Pancreas (tissue), 10 donors: ENCODE measurements around the gene ZFAND5. TPM values are rescaled to one million over a fixed set of nuclear protein-coding genes. Genes with fewer than 3 reads are reported as not detected.

Source experiments
- ATAC-seq, 4 donors: fragments of 200-7000 bp; cut with Tn5 transposase; one replicate each; pipeline versions ENCODE4 v1.8.0 to v1.9.1; 2020; ENCODE audit warnings: mild to moderate bottlenecking in 4 of 4, moderate library complexity in 4 of 4
- DNase-seq, 6 donors: peaks; one replicate each; pipeline ENCODE4 v3.0.0-alpha.2; 2020
- FAIRE-seq: peaks from 2 replicates; lab custom pipeline; 2012; peaks lifted over from hg19 to GRCh38; lab: Jason Lieb, UNC
- H3K27ac ChIP-seq, 4 donors: fragments of 200-600 bp; sonication (generic); 1 replicate in 3 of 4; 2 replicates in 1 of 4; pipeline versions ENCODE4 v1.5.0 to v1.8.0; 2020
- H3K27me3 ChIP-seq, 4 donors: fragments of 200-600 bp; one replicate each; pipeline ENCODE4 v1.8.0; 2021
- H3K36me3 ChIP-seq, 3 donors: fragments of 200-600 bp; sonication (generic) in 1 of 3; one replicate each; pipeline versions ENCODE4 v1.5.0 to v1.8.0; 2020 to 2021
- H3K4me1 ChIP-seq, 3 donors: fragments of 200-600 bp; one replicate each; pipeline ENCODE4 v1.8.0; 2021
- H3K4me3 ChIP-seq, 4 donors: fragments of 200-600 bp; sonication (generic) in 2 of 4; one replicate each; pipeline versions ENCODE4 v1.5.0 to v1.8.0; 2020 to 2021
- H3K9me3 ChIP-seq, 4 donors: fragments of 200-600 bp; one replicate each; pipeline ENCODE4 v1.8.0; 2021
- CTCF ChIP-seq, 4 donors: fragments of 200-600 bp; sonication (generic) in 3 of 4; IDR thresholded peaks; one replicate each; pipeline versions ENCODE4 v1.5.0 to v1.8.0; 2021; ENCODE audit warnings: antibody characterized with exemption in 4 of 4
- WGBS, 2 donors: extraction: QIAGEN DNeasy Blood & Tissue Kit; methylation state at CpG; one replicate each; pipeline ENCODE4 v1.1.7; 2013; 5-methylcytosine and 5-hydroxymethylcytosine counted together
- intact Hi-C, 3 donors: fragments of 100-400 bp; cut with DNase I; formaldehyde crosslinking; loops; one replicate each; pipeline versions ENCODE4 v1.11.1 to v1.14.2; 2022
- polyA plus RNA-seq, 2 donors: library from polyadenylated mRNA; stranded (reverse); fragments of 200-250 nt; gene quantifications; one replicate each; pipeline ENCODE4 v1.2.3, GENCODE V29; 2013
- total RNA-seq, 6 donors: library from RNA; stranded (reverse); fragmentation: NEBNext Ultra II Directional in 4 of 6; extraction: Animal tissue kit (Norgen Biotek cat#: 25700) in 4 of 6; gene quantifications; one replicate each; pipeline versions ENCODE4 v1.2.1 to v1.2.4, GENCODE V29; 2021 to 2023
- donor health status: healthy with polysubstance abuse.
- donor health status: DM: no; HTN: no; CAD: no; lungs with moderate emphysema.
- donor health status: DM: no; HTN: no; CAD: no.
- donor health status: control.
- donor health status: control.
- donor health status: Bipolar disorder and iron deficiency.
- donor health status: DM: yes; HTN: yes; CAD: no.
- donor health status: DM: no; HTN: no; CAD: no.
- donor health status: DM: no; HTN: no; CAD: no.
- donor health status: DM: yes; HTN: yes; CAD: no.

The ZFAND5 gene
- total and polyA plus RNA-seq, 8 donors: 47.8 to 98.6 (median 70.8) TPM

GRCh38 chr9:72334658-72335337 is 30.2 kb downstream of the ZFAND5 start:
- Histone ChIP-seq H3K9me3 (no peaks in the 10 kb centered on the region), H3K27ac (no peak overlapping the region), H3K27me3 (no peaks in the 10 kb centered on the region), H3K36me3 (no peaks in the 10 kb centered on the region), H3K4me3 (no peak overlapping the region), H3K4me1 (no peaks in the 10 kb centered on the region)
- no peak for TF ChIP-seq CTCF (IDR thresholded peaks at IDR 0.05)
- FAIRE-seq: no peak
- no peak for DNase-seq
- 83 to 86% methylated on average over 6 of the region's 6 CpGs for WGBS, 2 donors
- intact Hi-C loops: no loop called here
- ATAC-seq: no peak

DNA sequence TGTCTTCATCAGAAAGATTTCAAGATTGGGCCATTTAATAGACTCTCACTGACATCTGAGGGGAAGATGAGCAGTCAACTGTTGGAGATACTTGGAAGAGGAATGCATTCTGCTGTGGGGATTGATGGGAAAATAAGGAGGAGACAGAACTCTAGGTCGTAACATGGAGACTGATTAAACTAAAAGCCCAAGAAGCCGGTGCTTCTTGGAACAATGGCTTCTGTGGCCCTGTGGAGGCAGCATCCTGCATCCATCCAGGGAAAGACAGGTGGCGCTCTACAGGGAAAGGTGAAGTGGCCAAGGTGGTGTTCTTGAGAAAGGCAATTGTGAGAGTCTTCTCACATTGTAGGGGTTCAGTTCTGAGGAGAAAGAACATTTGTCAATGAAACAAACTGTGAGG is 31.3 kb downstream of the ZFAND5 start:
- DNase-seq (no peak), FAIRE-seq (no peak), ATAC-seq (no peak)
- Histone ChIP-seq H3K27ac (no peak overlapping the region), H3K27me3 (no peaks in the 10 kb centered on the region), H3K36me3 (no peaks in the 10 kb centered on the region), H3K4me1 (no peaks in the 10 kb centered on the region), H3K9me3 (no peaks in the 10 kb centered on the region), H3K4me3 (no peak overlapping the region)
- intact Hi-C loops: no loop called here
- no peak for TF ChIP-seq CTCF (IDR thresholded peaks at IDR 0.05)
- 79 to 85% methylated on average over 3 of the region's 3 CpGs for WGBS, 2 donors

DNA sequence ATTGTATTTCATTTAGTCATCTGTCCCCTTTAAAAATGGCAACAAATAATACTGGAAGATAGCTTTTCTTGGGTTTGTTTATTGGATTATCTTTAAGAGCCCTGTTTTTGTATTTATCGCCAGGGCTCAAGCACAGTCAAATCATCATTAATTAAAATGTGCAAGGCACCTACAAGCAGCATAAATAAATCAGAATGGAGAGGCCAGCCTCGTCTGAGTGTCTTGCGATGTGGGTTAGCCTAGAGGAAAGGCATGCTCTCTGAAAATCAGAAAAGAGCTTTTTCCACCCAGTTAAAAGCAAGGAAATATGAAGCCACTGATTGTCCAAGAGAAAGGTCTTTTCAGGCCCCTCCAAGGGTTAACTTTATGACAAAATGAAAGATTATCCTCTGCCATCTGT is 31.8 kb downstream of the ZFAND5 start:
- Histone ChIP-seq H3K9me3 (no peaks in the 10 kb centered on the region), H3K36me3 (no peaks in the 10 kb centered on the region), H3K4me3 (no peak overlapping the region), H3K4me1 (no peaks in the 10 kb centered on the region), H3K27ac (no peak overlapping the region), H3K27me3 (no peaks in the 10 kb centered on the region)
- no peak for TF ChIP-seq CTCF (IDR thresholded peaks at IDR 0.05)
- 72 to 80% methylated on average over 3 of the region's 3 CpGs for WGBS, 2 donors
- no peak for DNase-seq
- intact Hi-C loops: no loop called here
- no peak for FAIRE-seq
- no peak for ATAC-seq

DNA sequence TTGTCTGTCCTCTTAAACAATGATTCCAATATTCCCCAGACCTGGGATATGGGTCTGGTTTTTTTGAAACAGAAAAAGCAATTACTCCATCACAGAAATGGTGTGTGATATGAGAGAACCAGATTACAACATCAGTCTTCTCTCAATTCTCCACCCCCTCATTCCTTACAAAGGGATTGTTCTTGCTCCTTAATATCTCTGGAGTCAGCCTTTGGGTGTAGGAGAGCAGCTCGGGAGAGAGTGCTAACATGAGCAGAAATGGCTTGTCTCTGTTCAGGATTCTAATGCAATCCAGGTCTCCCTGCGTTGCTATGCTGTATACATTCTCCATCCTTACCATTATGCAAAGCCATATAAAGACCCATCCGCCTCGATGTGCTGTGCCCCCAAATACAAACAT is 32.7 kb downstream of the ZFAND5 start:
- H3K27ac ChIP-seq: no peak overlapping the region
- FAIRE-seq (no peak), ATAC-seq (no peak), DNase-seq (no peak)
- no peaks in the 10 kb centered on the region for H3K36me3 ChIP-seq
- no peak for TF ChIP-seq CTCF (IDR thresholded peaks at IDR 0.05)
- 58 to 66% methylated on average over 4 of the region's 4 CpGs for WGBS, 2 donors
- H3K4me3 ChIP-seq: no peak overlapping the region
- H3K4me1 ChIP-seq: no peaks in the 10 kb centered on the region
- intact Hi-C loops: no loop called here
- no peaks in the 10 kb centered on the region for H3K27me3 ChIP-seq
- H3K9me3 ChIP-seq: no peaks in the 10 kb centered on the region

GRCh38 chr9:72327631-72328030 is 37.4 kb downstream of the ZFAND5 start:
- no peak for TF ChIP-seq CTCF (IDR thresholded peaks at IDR 0.05)
- intact Hi-C loops: no loop called here
- Histone ChIP-seq H3K4me3 (no peak overlapping the region), H3K27me3 (no peaks in the 10 kb centered on the region), H3K36me3 (no peaks in the 10 kb centered on the region), H3K4me1 (no peaks in the 10 kb centered on the region), H3K9me3 (no peaks in the 10 kb centered on the region), H3K27ac (no peak overlapping the region)
- WGBS, 2 donors: 76 to 83% methylated on average over 10 of the region's 10 CpGs
- DNase-seq: no peak
- FAIRE-seq: no peak
- ATAC-seq: no peak
